Kidney (tissue), 14 donors: Measurements from ENCODE around the gene SCAMP2. TPM values are rescaled to one million over a fixed set of nuclear protein-coding genes. Genes with fewer than 3 reads are reported as not detected.
A peak's percentile ranks its signal among the peaks of the same experiment; 100 is the strongest.

Experiments
- DNase-seq, 5 donors: peaks; one replicate each; pipeline ENCODE4 v3.0.0-alpha.2; 2013 to 2020
- FAIRE-seq: peaks from 2 replicates; lab custom pipeline; 2012; peaks lifted over from hg19 to GRCh38; lab: Jason Lieb, UNC
- H3K27ac ChIP-seq, 2 donors: one replicate each; pipeline ENCODE4 v1.7.0; 2013; ENCODE audit warnings: low read depth in 2 of 2, low read length in 2 of 2, inconsistent platforms in 1 of 2
- H3K27me3 ChIP-seq: one replicate; pipeline ENCODE4 v1.7.1; 2013; ENCODE audit warnings: low read length, inconsistent platforms; ENCODE audit not compliant: control insufficient read depth, insufficient read depth
- H3K36me3 ChIP-seq, 3 donors: one replicate each; pipeline versions ENCODE4 v1.7.0 to v1.7.1; 2013; ENCODE audit warnings: low read length in 3 of 3, control low read depth in 1 of 3, inconsistent platforms in 1 of 3; ENCODE audit not compliant: insufficient read depth in 3 of 3, control insufficient read depth in 2 of 3
- H3K4me1 ChIP-seq, 3 donors: one replicate each; pipeline versions ENCODE4 v1.7.0 to v1.7.1; 2013; ENCODE audit warnings: low read length in 3 of 3, inconsistent platforms in 1 of 3, low read depth in 1 of 3; ENCODE audit not compliant: control insufficient read depth in 2 of 3, insufficient read depth in 2 of 3
- H3K4me3 ChIP-seq, 3 donors: one replicate each; pipeline versions ENCODE4 v1.7.0 to v1.8.1; 2013; ENCODE audit warnings: low read length in 3 of 3, control low read depth in 1 of 3, inconsistent platforms in 1 of 3
- H3K9ac ChIP-seq, 3 donors: one replicate each; pipeline versions ENCODE4 v1.7.0 to v1.7.1; 2013; ENCODE audit warnings: low read length in 3 of 3, control low read depth in 1 of 3, inconsistent platforms in 1 of 3
- H3K9me3 ChIP-seq, 3 donors: one replicate each; pipeline versions ENCODE4 v1.7.0 to v1.7.1; 2013; ENCODE audit warnings: low read length in 3 of 3, control low read depth in 1 of 3, inconsistent platforms in 1 of 3; ENCODE audit not compliant: control insufficient read depth in 2 of 3, insufficient read depth in 1 of 3
- CTCF ChIP-seq: IDR thresholded peaks from 3 replicates; pipeline ENCODE4 v1.5.1; 2012; ENCODE audit warnings: mild to moderate bottlenecking, moderate library complexity, borderline replicate concordance; ENCODE audit not compliant: insufficient read depth; ENCODE audit errors: extremely low read depth
- intact Hi-C: fragments of 100-400 bp; cut with DNase I; formaldehyde crosslinking; loops from one replicate; pipeline ENCODE4 v1.11.1; 2022
- polyA plus RNA-seq: library from polyadenylated mRNA; stranded (reverse); fragments of 350-450 nt; fragmentation: Illumina TruSeq; extraction: RNeasy Lipid Tissue Mini Kit (QIAGEN cat#74804); gene quantifications from one replicate; pipeline ENCODE4 v1.2.3, GENCODE V29; 2014; ENCODE audit warnings: low read depth, low replicate concordance; ENCODE audit not compliant: insufficient read depth
- total RNA-seq: library from RNA; stranded (reverse); fragmentation: NEBNext Ultra II Directional; extraction: Animal tissue kit (Norgen Biotek cat#: 25700); gene quantifications from one replicate; pipeline ENCODE4 v1.2.1, GENCODE V29; 2021
- donor health status: control.
- donor health status: control.
- donor health status: control.
- donor health status: control.
- donor health status: control.
- donor health status: DM: yes; HTN: yes; CAD: no.
- donor health status: Normal renal cell carcinoma (clear cell type).

The SCAMP2 gene
- total and polyA plus RNA-seq, 2 donors from 2014 or later = 87.9 to 102 TPM

- intact Hi-C loops = no loop called here
- Histone ChIP-seq H3K27me3 (peaks cover 4% of the 10 kb centered on the region), H3K4me3 (no peak overlapping the region), H3K27ac (no peak overlapping the region), H3K36me3 (no peaks in the 10 kb centered on the region), H3K9ac (no peak overlapping the region), H3K9me3 (no peaks in the 10 kb centered on the region), H3K4me1 (no peaks in the 10 kb centered on the region)
- DNase-seq (no peak), FAIRE-seq (no peak)
- no peak for TF ChIP-seq CTCF
Observed at GRCh38 chr15:74826921-74827320, 46.2 kb downstream of the SCAMP2 start.

GRCh38 chr15:74826364-74826819 lies 46.8 kb downstream of the SCAMP2 start, which contains the start of gene CPLX3:
Gene CPLX3, plus strand, starts transcription at chr15:74826627. Its CDS starts 77 bp downstream, at chr15:74826704.
- H3K4me3 ChIP-seq = no peak within 1 kb of the TSS
- intact Hi-C loops = no loop called here

GRCh38 chr15:74825866-74826265 lies 47.3 kb downstream of the SCAMP2 start:
- Histone ChIP-seq H3K4me3 (no peak overlapping the region), H3K9ac (no peak overlapping the region), H3K4me1 (no peaks in the 10 kb centered on the region), H3K27me3 (peaks cover 4% of the 10 kb centered on the region), H3K36me3 (no peaks in the 10 kb centered on the region), H3K27ac (no peak overlapping the region), H3K9me3 (no peaks in the 10 kb centered on the region)
- peak in 3 of 5 donors; percentile 30 to 50 (median 36) for DNase-seq
- intact Hi-C loops = no loop called here
- TF ChIP-seq CTCF = no peak
- no peak for FAIRE-seq

More at GRCh38 chr15:74826364-74826819, 46.8 kb downstream of the SCAMP2 start, which contains the start of gene CPLX3:
- FAIRE-seq = no peak
- Histone ChIP-seq H3K27ac (no peak within 1 kb of the TSS), H3K27me3 (peaks cover 4% of the 10 kb centered on the region), H3K36me3 (no peaks in the 10 kb centered on the region), H3K9me3 (no peaks in the 10 kb centered on the region), H3K9ac (no peak within 1 kb of the TSS), H3K4me1 (no peaks in the 10 kb centered on the region)
- TF ChIP-seq CTCF = no peak
- peak in 4 of 5 donors; percentile 71 to 86 (median 84) for DNase-seq

GRCh38 chr15:74824976-74825375 lies 48.2 kb downstream of the SCAMP2 start:
- Histone ChIP-seq H3K4me3 (no peak overlapping the region), H3K9me3 (no peaks in the 10 kb centered on the region), H3K27ac (no peak overlapping the region), H3K4me1 (no peaks in the 10 kb centered on the region), H3K27me3 (peaks cover 4% of the 10 kb centered on the region), H3K36me3 (no peaks in the 10 kb centered on the region), H3K9ac (no peak overlapping the region)
- FAIRE-seq = no peak
- intact Hi-C loops = no loop called here
- TF ChIP-seq CTCF = no peak
- DNase-seq = no peak
